Testis (tissue), 5 donors: Measurements from ENCODE around the gene OR2G3. TPM values are rescaled to one million over a fixed set of nuclear protein-coding genes. Genes with fewer than 3 reads are reported as not detected.

Experiments used
- DNase-seq: peaks from one replicate; pipeline ENCODE4 v3.0.0-alpha.2; 2019
- H3K27ac ChIP-seq, 2 donors: fragments of 200-600 bp; sonication (generic); one replicate each; pipeline ENCODE4 v1.5.1; 2019
- H3K27me3 ChIP-seq: fragments of 200-600 bp; sonication (generic); one replicate; pipeline ENCODE4 v1.5.1; 2019
- H3K36me3 ChIP-seq: fragments of 200-600 bp; sonication (generic); one replicate; pipeline ENCODE4 v1.5.1; 2017; ENCODE audit warnings: low read depth; ENCODE audit errors: missing control alignments
- H3K4me1 ChIP-seq: fragments of 200-600 bp; sonication (generic); one replicate; pipeline ENCODE4 v1.5.1; 2019
- H3K4me3 ChIP-seq, 2 donors: fragments of 200-600 bp; sonication (generic); one replicate each; pipeline ENCODE4 v1.5.1; 2017 to 2019
- H3K9me3 ChIP-seq: fragments of 200-600 bp; sonication (generic); one replicate; pipeline ENCODE4 v1.5.1; 2017
- POLR2A ChIP-seq: fragments of 450-650 bp; IDR thresholded peaks from one replicate; pipeline ENCODE4 v1.6.1; 2017; ENCODE audit warnings: antibody characterized with exemption, mild to moderate bottlenecking, moderate library complexity
- WGBS, 2 donors: methylation state at CpG; one replicate each; pipeline ENCODE4 v1.1.5; 2018; 5-methylcytosine and 5-hydroxymethylcytosine counted together
- intact Hi-C: fragments of 100-400 bp; cut with DNase I; formaldehyde crosslinking; loops from one replicate; pipeline ENCODE4 v1.15.1; 2023; ENCODE audit warnings: low total_unique reads
- long read RNA-seq, 2 donors: transcript quantifications; one replicate each; lab custom pipeline, GENCODE V29; 2026
- polyA plus RNA-seq: library from polyadenylated mRNA; stranded (reverse); fragments of 350-450 nt; fragmentation: Illumina TruSeq; extraction: RNeasy Lipid Tissue Mini Kit (QIAGEN cat#74804); gene quantifications from one replicate; pipeline ENCODE4 v1.2.3, GENCODE V29; 2014; ENCODE audit warnings: low read depth, low replicate concordance; ENCODE audit not compliant: insufficient read depth
- total RNA-seq, 2 donors: library from RNA; depleted of rRNA; stranded (reverse); fragments of >200 nt; gene quantifications; one replicate each; pipeline ENCODE4 v1.2.3, GENCODE V29; 2016
- TF ChIP-seq, protein P1 (sequence below), 3 experiments: fragments of 450-650 bp in 2 of 3; fragments of 200-600 bp in 1 of 3; sonication (generic) in 1 of 3; IDR thresholded peaks; one replicate each; pipeline ENCODE4 v1.5.1; 2016 to 2019; ENCODE audit warnings: antibody characterized with exemption in 3 of 3, mild to moderate bottlenecking in 2 of 3, moderate library complexity in 1 of 3

The OR2G3 gene
- total RNA-seq (not detected), polyA plus RNA-seq (not detected)
- long read RNA-seq, donor 1, result 0 reads
- long read RNA-seq, donor 2, result 0 reads

GRCh38 chr1:247605286-247605685, at the start of gene OR2G3:
OR2G3 (plus strand) TSS chr1:247605586; CDS start chr1:247605586, 0 bp downstream.
- Histone ChIP-seq H3K27me3 (no peaks in the 10 kb centered on the region), H3K4me3 (no peak within 1 kb of the TSS), H3K4me1 (no peaks in the 10 kb centered on the region), H3K36me3 (no peaks in the 10 kb centered on the region), H3K9me3 (no peaks in the 10 kb centered on the region), H3K27ac (no peak within 1 kb of the TSS)
- no peak for DNase-seq
- 86 to 90% methylated on average over 2 of the region's 2 CpGs for WGBS, 2 donors
- intact Hi-C loops, result no loop called here
- TF ChIP-seq, protein P1, sequence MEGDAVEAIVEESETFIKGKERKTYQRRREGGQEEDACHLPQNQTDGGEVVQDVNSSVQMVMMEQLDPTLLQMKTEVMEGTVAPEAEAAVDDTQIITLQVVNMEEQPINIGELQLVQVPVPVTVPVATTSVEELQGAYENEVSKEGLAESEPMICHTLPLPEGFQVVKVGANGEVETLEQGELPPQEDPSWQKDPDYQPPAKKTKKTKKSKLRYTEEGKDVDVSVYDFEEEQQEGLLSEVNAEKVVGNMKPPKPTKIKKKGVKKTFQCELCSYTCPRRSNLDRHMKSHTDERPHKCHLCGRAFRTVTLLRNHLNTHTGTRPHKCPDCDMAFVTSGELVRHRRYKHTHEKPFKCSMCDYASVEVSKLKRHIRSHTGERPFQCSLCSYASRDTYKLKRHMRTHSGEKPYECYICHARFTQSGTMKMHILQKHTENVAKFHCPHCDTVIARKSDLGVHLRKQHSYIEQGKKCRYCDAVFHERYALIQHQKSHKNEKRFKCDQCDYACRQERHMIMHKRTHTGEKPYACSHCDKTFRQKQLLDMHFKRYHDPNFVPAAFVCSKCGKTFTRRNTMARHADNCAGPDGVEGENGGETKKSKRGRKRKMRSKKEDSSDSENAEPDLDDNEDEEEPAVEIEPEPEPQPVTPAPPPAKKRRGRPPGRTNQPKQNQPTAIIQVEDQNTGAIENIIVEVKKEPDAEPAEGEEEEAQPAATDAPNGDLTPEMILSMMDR (IDR thresholded peaks at IDR 0.05), result no peak
- TF ChIP-seq POLR2A, result no peak

DNA sequence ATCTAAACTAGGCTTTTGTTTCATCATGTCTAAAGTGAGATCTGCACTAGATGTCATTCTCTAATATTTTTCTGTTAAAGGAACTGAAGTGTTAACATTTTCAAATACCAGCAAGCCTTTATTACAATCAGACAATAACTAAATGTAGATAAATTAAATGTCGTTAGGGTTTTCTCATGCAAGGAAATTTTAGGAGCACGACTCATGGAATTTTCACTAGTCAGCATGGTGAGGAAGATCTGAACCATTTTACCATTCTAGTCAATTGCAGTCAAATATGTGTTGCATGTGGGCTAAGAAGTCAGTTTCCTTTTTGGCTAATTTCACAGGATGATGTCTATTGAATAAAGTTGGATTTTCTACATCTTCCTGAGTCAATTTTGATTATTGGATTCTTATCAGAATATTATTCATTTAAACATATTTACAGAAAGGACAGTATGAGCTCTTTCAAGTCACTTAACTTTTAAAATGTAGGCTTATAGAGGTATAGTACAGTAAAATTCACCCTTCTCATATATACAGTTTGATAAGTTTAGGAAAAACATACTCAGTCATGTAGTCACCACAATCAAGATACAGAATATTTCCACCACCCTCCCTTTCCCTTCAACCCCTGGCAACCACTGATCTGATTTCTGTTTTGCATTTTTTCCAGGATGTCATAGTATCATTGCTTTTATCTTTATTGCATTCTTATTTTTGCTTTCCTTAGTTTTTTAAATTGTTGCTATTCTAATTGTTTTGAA, 47.3 kb upstream of the OR2G3 start:
- no peaks in the 10 kb centered on the region for H3K36me3 ChIP-seq
- no peak overlapping the region for H3K27ac ChIP-seq
- no peaks in the 10 kb centered on the region for H3K9me3 ChIP-seq
- no peaks in the 10 kb centered on the region for H3K27me3 ChIP-seq
- no peak overlapping the region for H3K4me3 ChIP-seq
- intact Hi-C loops, result no loop called here
- DNase-seq, result no peak
- TF ChIP-seq, protein P1 (IDR thresholded peaks at IDR 0.05), result no peak
- TF ChIP-seq POLR2A, result no peak
- WGBS, 2 donors, result 77 to 80% methylated on average over 2 of the region's 2 CpGs
- H3K4me1 ChIP-seq, result no peaks in the 10 kb centered on the region

GRCh38 chr1:247561711-247562110, 43.7 kb upstream of the OR2G3 start:
- H3K4me1 ChIP-seq, result no peaks in the 10 kb centered on the region
- no peak overlapping the region for H3K4me3 ChIP-seq
- TF ChIP-seq POLR2A, result no peak
- TF ChIP-seq, protein P1 (IDR thresholded peaks at IDR 0.05), result no peak
- 71 to 79% methylated on average over 10 of the region's 10 CpGs for WGBS, 2 donors
- no peaks in the 10 kb centered on the region for H3K27me3 ChIP-seq
- H3K27ac ChIP-seq, result no peak overlapping the region
- no peak for DNase-seq
- intact Hi-C loops, result no loop called here
- no peaks in the 10 kb centered on the region for H3K9me3 ChIP-seq
- H3K36me3 ChIP-seq, result no peaks in the 10 kb centered on the region

- H3K4me3 ChIP-seq, result no peak overlapping the region
- H3K9me3 ChIP-seq, result no peaks in the 10 kb centered on the region
- H3K4me1 ChIP-seq, result no peaks in the 10 kb centered on the region
- intact Hi-C loops, result no loop called here
- H3K27ac ChIP-seq, result no peak overlapping the region
- no peak for DNase-seq
- TF ChIP-seq POLR2A, result no peak
- TF ChIP-seq, protein P1 (IDR thresholded peaks at IDR 0.05), result no peak
- no peaks in the 10 kb centered on the region for H3K36me3 ChIP-seq
- WGBS, 2 donors, result 47 to 48% methylated on average over 9 of the region's 9 CpGs
- H3K27me3 ChIP-seq, result no peaks in the 10 kb centered on the region
Observed at GRCh38 chr1:247562198-247562597, 43.2 kb upstream of the OR2G3 start.

GRCh38 chr1:247574236-247574635, 31.1 kb upstream of the OR2G3 start:
- TF ChIP-seq, protein P1 (IDR thresholded peaks at IDR 0.05), result no peak
- no peak for DNase-seq
- H3K36me3 ChIP-seq, result no peaks in the 10 kb centered on the region
- no peaks in the 10 kb centered on the region for H3K27me3 ChIP-seq
- no peaks in the 10 kb centered on the region for H3K9me3 ChIP-seq
- no peaks in the 10 kb centered on the region for H3K4me1 ChIP-seq
- 62 to 74% methylated on average over 1 of the region's 1 CpG for WGBS, 2 donors
- intact Hi-C loops, result no loop called here
- H3K4me3 ChIP-seq, result no peak overlapping the region
- H3K27ac ChIP-seq, result no peak overlapping the region
